AG09319 (cell line): ENCODE data around the gene ARTN.

Experiments used
- DNase-seq: peaks from one replicate; pipeline ENCODE4 v3.0.0-alpha.2; 2010; ENCODE audit warnings: low read depth; ENCODE audit errors: extremely low read depth
- CTCF ChIP-seq: IDR thresholded peaks from 2 replicates; pipeline ENCODE4 v1.5.1; 2011; ENCODE audit warnings: low read depth, mild to moderate bottlenecking, inconsistent platforms, low read length, moderate library complexity

ARTN gene

DNA sequence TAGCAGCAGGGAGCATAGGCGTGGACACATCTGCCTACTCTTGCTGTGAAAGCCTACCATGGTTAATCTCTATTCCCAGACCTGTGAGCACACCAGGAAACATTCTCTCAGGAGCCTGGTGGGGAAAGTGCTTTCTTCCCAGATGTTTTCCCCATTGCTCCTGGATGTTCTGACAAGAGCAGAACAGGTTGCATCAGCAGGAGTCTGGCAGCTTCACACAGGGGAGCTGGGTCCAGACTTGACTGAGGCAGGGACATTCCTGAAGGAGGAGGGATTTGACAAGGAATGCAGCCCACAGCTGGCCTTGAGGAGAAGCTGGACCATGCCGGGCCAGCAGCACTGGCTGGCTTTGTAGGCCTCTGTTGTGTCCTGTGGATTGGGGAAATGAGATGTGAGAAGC, 21.0 kb upstream of the ARTN start:
- no peak for TF ChIP-seq CTCF
- DNase-seq: peak; percentile 56

GRCh38 chr1:43913051-43913501, 20.5 kb upstream of the ARTN start:
- DNase-seq: no peak
- no peak for TF ChIP-seq CTCF

GRCh38 chr1:43913666-43914360, 19.8 kb upstream of the ARTN start:
- TF ChIP-seq CTCF: no peak
- DNase-seq: no peak

GRCh38 chr1:43914576-43915525, 18.8 kb upstream of the ARTN start:
- TF ChIP-seq CTCF: no peak
- no peak for DNase-seq

DNA sequence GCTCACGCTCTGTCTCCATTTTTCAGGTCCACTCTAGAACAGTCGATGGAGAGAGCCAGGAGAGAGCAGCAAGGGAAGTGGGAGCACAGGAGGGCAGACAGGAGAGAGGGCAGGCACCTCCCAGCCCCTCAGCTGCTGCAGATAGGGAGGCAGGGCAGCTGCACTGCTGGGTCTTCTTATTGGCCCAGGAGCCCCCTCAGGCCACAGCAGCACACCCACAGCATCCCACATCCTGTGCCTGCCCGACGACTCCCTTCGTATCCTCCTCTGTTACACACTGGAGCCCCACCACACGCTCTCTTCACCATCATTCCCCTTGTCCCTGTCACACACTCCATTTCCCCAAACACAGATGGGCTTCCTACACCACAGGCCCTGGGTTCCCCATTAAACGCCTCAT, 13.7 kb upstream of the ARTN start:
- DNase-seq: no peak
- TF ChIP-seq CTCF: no peak

GRCh38 chr1:43921022-43921421, 12.6 kb upstream of the ARTN start:
- no peak for TF ChIP-seq CTCF
- DNase-seq: no peak

DNA sequence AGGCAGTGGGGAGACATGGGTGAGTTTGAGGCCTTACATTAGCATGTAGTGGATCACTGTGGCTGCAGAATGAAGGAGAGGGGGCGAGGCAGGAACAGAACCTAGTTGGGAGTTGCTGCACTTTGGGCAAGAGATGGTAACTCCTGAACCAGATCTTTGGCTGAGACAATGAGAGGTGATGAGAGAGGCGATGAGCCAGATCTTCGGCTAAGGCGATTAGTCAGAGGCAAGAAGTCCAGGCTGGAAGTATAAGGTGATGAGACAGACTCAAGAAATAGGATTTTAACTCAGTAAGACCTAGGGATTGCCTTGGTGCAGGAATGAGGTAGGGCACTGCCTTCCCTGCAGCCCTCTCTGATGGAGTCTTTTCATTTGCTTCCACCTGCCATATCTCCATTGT, 9.1 kb upstream of the ARTN start:
- no peak for DNase-seq
- TF ChIP-seq CTCF: no peak
